Smooth muscle cell (in vitro differentiated cells): Measurements from ENCODE around the gene MACROH2A2. TPM values are rescaled to one million over a fixed set of nuclear protein-coding genes. Genes with fewer than 3 reads are reported as not detected.
"Not testable (repeated sequence)": the region's sequence is repeated elsewhere in the genome, so short reads cannot be mapped to it uniquely, and the experiment has no call there.

Experiments
- DNase-seq: peaks from one replicate; lab custom pipeline; 2025; ENCODE audit not compliant: unreplicated experiment; lab: John Stamatoyannopoulos, UW
- H2AFZ ChIP-seq: fragments of 200-600 bp; sonication (generic); 2 replicates; pipeline ENCODE4 v1.6.0; 2016; ENCODE audit warnings: antibody characterized with exemption, low read depth, mild to moderate bottlenecking
- H3F3A ChIP-seq: fragments of 200-600 bp; sonication (generic); 2 replicates; pipeline ENCODE4 v1.6.0; 2017; ENCODE audit warnings: antibody characterized with exemption, low read depth
- H3K27ac ChIP-seq: fragments of 200-600 bp; sonication (generic); 2 replicates; pipeline ENCODE4 v1.5.1; 2016; ENCODE audit warnings: low read depth, mild to moderate bottlenecking
- H3K27me3 ChIP-seq: fragments of 200-600 bp; sonication (generic); 2 replicates; pipeline ENCODE4 v1.6.1; 2016; ENCODE audit warnings: low read depth, mild to moderate bottlenecking
- H3K36me3 ChIP-seq: fragments of 200-600 bp; sonication (generic); 2 replicates; pipeline ENCODE4 v1.5.1; 2016; ENCODE audit warnings: low read depth
- H3K4me1 ChIP-seq: fragments of 200-600 bp; sonication (generic); 2 replicates; pipeline ENCODE4 v1.5.1; 2016; ENCODE audit warnings: low read depth
- H3K4me2 ChIP-seq: fragments of 200-600 bp; sonication (generic); 2 replicates; pipeline ENCODE4 v1.6.0; 2016; ENCODE audit warnings: mild to moderate bottlenecking
- H3K4me3 ChIP-seq: fragments of 200-600 bp; sonication (generic); 2 replicates; pipeline ENCODE4 v1.5.1; 2016; ENCODE audit warnings: mild to moderate bottlenecking
- H3K79me2 ChIP-seq: fragments of 200-600 bp; sonication (generic); 2 replicates; pipeline ENCODE4 v1.6.0; 2016; ENCODE audit warnings: low read depth, mild to moderate bottlenecking
- H3K9ac ChIP-seq: fragments of 200-600 bp; sonication (generic); 2 replicates; pipeline ENCODE4 v1.6.0; 2016; ENCODE audit warnings: low read depth
- H3K9me3 ChIP-seq: fragments of 200-600 bp; sonication (generic); replicated peaks from 2 replicates; pipeline ENCODE4 v1.5.1; 2016; ENCODE audit warnings: low read depth
- H4K20me1 ChIP-seq: fragments of 200-600 bp; sonication (generic); 2 replicates; pipeline ENCODE4 v1.6.0; 2016; ENCODE audit warnings: low read depth
- WGBS: methylation state at CpG from one replicate; pipeline ENCODE4 v1.1.7; 2016; ENCODE audit warnings: low lambda C conversion rate; 5-methylcytosine and 5-hydroxymethylcytosine counted together
- polyA plus RNA-seq: library from polyadenylated mRNA; unstranded; fragments of >200 nt; fragmentation: Nextera tagmentation; extraction: Ambion mirVana; gene quantifications from 2 replicates; pipeline ENCODE4 v1.2.1, GENCODE V29; 2016
- total RNA-seq: library from RNA; depleted of rRNA; stranded (reverse); fragments of >200 nt; gene quantifications from 2 replicates; pipeline ENCODE4 v1.2.3, GENCODE V29; 2014
- TF ChIP-seq, protein P1 (sequence below): fragments of 200-600 bp; sonication (generic); IDR thresholded peaks from 2 replicates; pipeline ENCODE4 v1.5.1; 2017; ENCODE audit warnings: borderline replicate concordance, mild to moderate bottlenecking, antibody characterized with exemption; ENCODE audit not compliant: insufficient read depth, poor library complexity, severe bottlenecking

MACROH2A2 gene
- total and polyA plus RNA-seq, 2 experiments from 2014 or later: 13.4 to 14.0 TPM

DNA sequence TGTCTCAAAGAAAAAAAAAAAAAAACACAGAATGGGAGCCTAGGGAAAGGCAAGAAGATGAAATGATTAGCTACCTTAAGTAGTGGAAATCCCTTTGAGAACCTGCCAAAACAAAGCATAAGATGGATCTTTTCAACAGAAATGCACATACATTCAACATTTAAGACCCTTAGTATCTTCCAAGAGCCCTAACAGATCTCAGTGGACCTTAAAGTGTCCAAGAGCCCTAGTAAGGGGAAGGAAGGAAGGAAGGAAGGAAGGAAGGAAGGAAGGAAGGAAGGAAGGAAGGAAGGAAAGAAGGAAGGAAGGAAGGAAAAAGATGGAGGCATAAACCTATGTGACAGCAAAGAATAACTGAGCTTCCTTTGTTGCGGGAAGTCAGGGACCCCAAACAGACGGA, 11.6 kb upstream of the MACROH2A2 start:
- Histone ChIP-seq H3K9me3 (no peaks in the 10 kb centered on the region), H3K4me3 (no peak overlapping the region), H2AFZ (no peak overlapping the region)

DNA sequence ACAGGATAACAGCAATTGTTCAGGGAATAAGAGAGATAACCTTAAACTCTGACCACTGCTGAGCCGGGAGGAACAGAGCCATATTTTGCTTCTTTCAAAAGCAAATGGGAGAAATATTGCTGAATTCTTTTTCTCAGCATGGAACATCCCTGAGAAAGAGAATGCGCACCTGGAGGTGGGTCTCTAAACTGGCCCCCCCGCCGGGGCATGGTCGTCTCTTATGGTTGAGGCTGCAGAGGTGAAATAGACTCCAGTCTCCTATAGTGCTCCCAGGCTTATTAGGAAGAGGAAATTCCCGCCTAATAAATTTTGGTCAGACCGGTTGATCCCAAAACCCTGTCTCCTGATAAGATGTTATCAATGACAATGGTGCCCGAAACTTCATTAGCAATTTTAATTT, 10.9 kb upstream of the MACROH2A2 start:
- H3K9ac ChIP-seq, H3K79me2 ChIP-seq, DNase-seq, H3K9me3 ChIP-seq, H4K20me1 ChIP-seq, H3K4me2 ChIP-seq, H2AFZ ChIP-seq, H3K27me3 ChIP-seq, H3K27ac ChIP-seq, H3K4me3 ChIP-seq, H3F3A ChIP-seq, H3K4me1 ChIP-seq, H3K36me3 ChIP-seq: not testable (repeated sequence)
- WGBS: 50% methylated on average over 8 of the region's 8 CpGs

More for the DNA sequence above, 11.6 kb upstream of the MACROH2A2 start:
- TF ChIP-seq, protein P1, sequence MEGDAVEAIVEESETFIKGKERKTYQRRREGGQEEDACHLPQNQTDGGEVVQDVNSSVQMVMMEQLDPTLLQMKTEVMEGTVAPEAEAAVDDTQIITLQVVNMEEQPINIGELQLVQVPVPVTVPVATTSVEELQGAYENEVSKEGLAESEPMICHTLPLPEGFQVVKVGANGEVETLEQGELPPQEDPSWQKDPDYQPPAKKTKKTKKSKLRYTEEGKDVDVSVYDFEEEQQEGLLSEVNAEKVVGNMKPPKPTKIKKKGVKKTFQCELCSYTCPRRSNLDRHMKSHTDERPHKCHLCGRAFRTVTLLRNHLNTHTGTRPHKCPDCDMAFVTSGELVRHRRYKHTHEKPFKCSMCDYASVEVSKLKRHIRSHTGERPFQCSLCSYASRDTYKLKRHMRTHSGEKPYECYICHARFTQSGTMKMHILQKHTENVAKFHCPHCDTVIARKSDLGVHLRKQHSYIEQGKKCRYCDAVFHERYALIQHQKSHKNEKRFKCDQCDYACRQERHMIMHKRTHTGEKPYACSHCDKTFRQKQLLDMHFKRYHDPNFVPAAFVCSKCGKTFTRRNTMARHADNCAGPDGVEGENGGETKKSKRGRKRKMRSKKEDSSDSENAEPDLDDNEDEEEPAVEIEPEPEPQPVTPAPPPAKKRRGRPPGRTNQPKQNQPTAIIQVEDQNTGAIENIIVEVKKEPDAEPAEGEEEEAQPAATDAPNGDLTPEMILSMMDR: no peak
- Histone ChIP-seq H3F3A (no peaks in the 10 kb centered on the region), H3K27ac (no peak overlapping the region), H3K36me3 (no peaks in the 10 kb centered on the region), H3K27me3 (peaks cover 4% of the 10 kb centered on the region), H3K79me2 (no peaks in the 10 kb centered on the region), H4K20me1 (no peaks in the 10 kb centered on the region), H3K4me2 (no peak overlapping the region), H3K9ac (no peak overlapping the region), H3K4me1 (no peaks in the 10 kb centered on the region)
- DNase-seq: no peak
- 97% methylated on average over 2 of the region's 2 CpGs for WGBS

DNA sequence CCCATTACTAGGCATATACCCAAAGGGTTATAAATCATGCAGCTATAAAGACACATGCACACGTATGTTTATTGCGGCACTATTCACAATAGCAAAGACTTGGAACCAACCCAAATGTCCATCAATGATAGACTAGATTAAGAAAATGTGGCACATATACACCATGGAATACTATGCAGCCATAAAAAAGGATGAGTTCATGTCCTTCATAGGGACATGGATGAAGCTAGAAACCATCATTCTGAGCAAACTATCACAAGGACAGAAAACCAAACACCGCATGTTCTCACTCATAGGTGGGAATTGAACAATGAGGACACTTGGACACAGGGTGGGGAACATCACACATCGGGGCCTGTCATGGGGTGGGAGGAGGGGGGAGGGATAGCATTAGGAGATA, 5.6 kb upstream of the MACROH2A2 start:
- not testable (repeated sequence) for H3K4me2 ChIP-seq, H3K9ac ChIP-seq, H3F3A ChIP-seq, H3K79me2 ChIP-seq, H3K36me3 ChIP-seq, H3K9me3 ChIP-seq, DNase-seq, H3K4me1 ChIP-seq, H3K4me3 ChIP-seq, H3K27ac ChIP-seq, H2AFZ ChIP-seq, H4K20me1 ChIP-seq
- WGBS: 95% methylated on average over 4 of the region's 4 CpGs
- peaks cover 38% of the 10 kb centered on the region for H3K27me3 ChIP-seq

DNA sequence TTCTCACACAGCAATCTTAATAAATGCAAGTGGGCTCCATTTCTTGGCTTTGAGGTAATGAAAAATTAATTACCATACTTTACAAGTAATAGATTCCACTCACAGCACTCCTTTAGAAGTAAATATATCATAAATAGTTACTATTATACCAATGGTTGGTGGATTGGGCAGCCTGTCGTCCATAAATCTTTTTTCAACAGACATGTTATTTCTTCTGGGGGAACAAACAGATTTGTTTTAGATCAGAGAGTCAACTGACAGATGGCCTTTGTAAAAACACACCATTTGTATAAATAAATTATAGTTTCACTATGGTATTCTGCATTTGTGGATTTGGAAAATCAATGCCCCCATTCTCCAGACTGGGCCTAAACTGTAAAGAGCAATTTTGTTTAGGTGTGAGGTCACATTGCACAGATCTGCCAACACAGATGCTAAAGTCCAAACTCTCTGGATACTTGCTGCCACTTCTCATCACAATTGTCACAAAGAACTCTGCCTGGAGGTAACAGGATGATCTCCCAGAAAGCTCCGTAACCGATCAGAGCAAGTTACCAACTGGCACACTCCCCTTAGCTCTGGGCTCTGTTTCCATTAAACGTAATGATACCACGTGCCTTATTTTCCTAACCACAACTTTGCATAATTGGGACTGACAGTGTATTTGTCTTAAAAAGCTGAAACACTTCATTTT, 4.5 kb upstream of the MACROH2A2 start:
- Histone ChIP-seq H3K79me2 (no peaks in the 10 kb centered on the region), H3K4me2 (no peak overlapping the region), H3K27me3 (peaks cover 40% of the 10 kb centered on the region), H3K4me3 (no peak overlapping the region), H3K4me1 (peaks cover 13% of the 10 kb centered on the region), H3K9ac (no peak overlapping the region), H3K9me3 (no peaks in the 10 kb centered on the region), H3K27ac (no peak overlapping the region), H3K36me3 (no peaks in the 10 kb centered on the region), H4K20me1 (no peaks in the 10 kb centered on the region), H3F3A (no peaks in the 10 kb centered on the region), H2AFZ (no peak overlapping the region)
- no peak for DNase-seq
- TF ChIP-seq, protein P1: no peak
- WGBS: 66% methylated on average over 5 of the region's 5 CpGs
